GM12878 (cell line): ENCODE results near the gene RBMS1. TPM values are rescaled to one million over a fixed set of nuclear protein-coding genes. Genes with fewer than 3 reads are reported as not detected.

Source experiments
- ATAC-seq: fragments of 200-7000 bp; cut with Tn5 transposase; 3 replicates; pipeline ENCODE4 v1.9.1; 2020; ENCODE audit warnings: mild to moderate bottlenecking, moderate library complexity
- BruUV-seq: library from RNA; stranded (reverse); fragments of 400-500 nt; replicated peaks from 2 replicates; lab custom pipeline; 2021; lab: Mats Ljungman, UMichigan
- CTCF ChIA-PET: fragments of 300-600 bp; sonication (Branson Sonifier 250); formaldehyde crosslinking; extraction: SDS; loops from one replicate; lab custom pipeline; 2021; ENCODE audit warnings: inconsistent platforms; lab: Yijun Ruan, JAX
- POLR2A ChIA-PET: fragments of 350-600 bp; formaldehyde crosslinking; extraction: SDS; loops from one replicate; lab custom pipeline; 2021; ENCODE audit warnings: inconsistent platforms; lab: Charles Lee
- RAD21 ChIA-PET: fragments of 300-600 bp; sonication (Branson Sonifier 250); formaldehyde crosslinking; loops from one replicate; lab custom pipeline; 2023; ENCODE audit warnings: antibody characterized with exemption; ENCODE audit not compliant: unreplicated experiment; lab: Charles Lee
- SMC1A ChIA-PET: fragments of 300-600 bp; sonication (Branson Sonifier 250); formaldehyde crosslinking; loops from one replicate; lab custom pipeline; 2023; ENCODE audit not compliant: unreplicated experiment, uncharacterized antibody; lab: Charles Lee
- DNase-seq: peaks from one replicate; pipeline ENCODE4 v3.0.0-alpha.2; 2011; ENCODE audit warnings: low read depth, low spot score
- FAIRE-seq: peaks from 3 replicates; lab custom pipeline; 2011; peaks lifted over from hg19 to GRCh38; lab: Jason Lieb, UNC
- H2AFZ ChIP-seq: 2 replicates; pipeline ENCODE4 v1.6.0; 2011; ENCODE audit warnings: low read depth, low read length, control low read depth; ENCODE audit not compliant: control insufficient read depth
- H3K27ac ChIP-seq: 2 replicates; pipeline ENCODE4 v1.5.1; 2011; ENCODE audit warnings: control low read depth; ENCODE audit not compliant: control insufficient read depth, insufficient read depth
- H3K27me3 ChIP-seq, 2 experiments: replicated peaks in 1 of 2; 2 replicates each; pipeline versions ENCODE4 v1.6.0 to v1.6.1; 2011; ENCODE audit warnings: low read length in 1 of 2; ENCODE audit not compliant: control insufficient read depth in 2 of 2, insufficient read depth in 2 of 2
- H3K36me3 ChIP-seq, 2 experiments: 2 replicates each; pipeline ENCODE4 v1.5.1; 2011; ENCODE audit warnings: low read length in 1 of 2; ENCODE audit not compliant: control insufficient read depth in 2 of 2, insufficient read depth in 2 of 2
- H3K4me1 ChIP-seq: 2 replicates; pipeline ENCODE4 v1.6.1; 2011; ENCODE audit warnings: mild to moderate bottlenecking, low read length, moderate library complexity, mixed read lengths; ENCODE audit not compliant: control insufficient read depth, insufficient read depth
- H3K4me2 ChIP-seq: 2 replicates; pipeline ENCODE4 v1.6.0; 2011; ENCODE audit warnings: control low read depth; ENCODE audit not compliant: control insufficient read depth, insufficient read depth
- H3K4me3 ChIP-seq: fragments of 200-600 bp; sonication (generic); 2 replicates; pipeline ENCODE4 v1.5.1; 2016
- H3K79me2 ChIP-seq: 2 replicates; pipeline ENCODE4 v1.6.0; 2011; ENCODE audit warnings: low read length; ENCODE audit not compliant: control insufficient read depth, insufficient read depth
- H3K9ac ChIP-seq: 2 replicates; pipeline ENCODE4 v1.8.0; 2011; ENCODE audit warnings: low read length, control low read depth, mixed read lengths; ENCODE audit not compliant: control insufficient read depth, insufficient read depth
- H3K9me3 ChIP-seq: replicated peaks from 3 replicates; pipeline ENCODE4 v1.5.1; 2011; ENCODE audit warnings: mild to moderate bottlenecking, low read length; ENCODE audit not compliant: control insufficient read depth, insufficient read depth
- H4K20me1 ChIP-seq: 2 replicates; pipeline ENCODE4 v1.6.0; 2011; ENCODE audit not compliant: control insufficient read depth, insufficient read depth
- CHD1 ChIP-seq: IDR thresholded peaks from 2 replicates; pipeline ENCODE4 v1.6.1; 2012; ENCODE audit warnings: low read depth, low read length, improper control_type of control experiment
- E2F4 ChIP-seq: IDR thresholded peaks from 2 replicates; pipeline ENCODE4 v1.6.1; 2012; ENCODE audit warnings: low read depth, low read length, improper control_type of control experiment
- E2F8 ChIP-seq: fragments of 450-650 bp; IDR thresholded peaks from 2 replicates; pipeline ENCODE4 v1.6.1; 2018; ENCODE audit warnings: mild to moderate bottlenecking, low read depth, moderate library complexity; ENCODE audit not compliant: partially characterized antibody
- HDGF ChIP-seq: fragments of 450-650 bp; IDR thresholded peaks from 2 replicates; pipeline ENCODE4 v1.6.1; 2016; ENCODE audit warnings: antibody characterized with exemption
- MLLT1 ChIP-seq: fragments of 450-650 bp; IDR thresholded peaks from 2 replicates; pipeline ENCODE4 v1.6.1; 2016; ENCODE audit warnings: mild to moderate bottlenecking
- MYC ChIP-seq: IDR thresholded peaks from 2 replicates; pipeline ENCODE4 v1.6.1; 2011; ENCODE audit warnings: mild to moderate bottlenecking, low read length, moderate library complexity, inconsistent platforms; ENCODE audit not compliant: insufficient read depth, insufficient replicate concordance, insufficient read length, severe bottlenecking
- PML ChIP-seq: IDR thresholded peaks from 2 replicates; pipeline ENCODE4 v1.6.1; 2012; ENCODE audit warnings: low read length, inconsistent platforms
- RUNX3 ChIP-seq: IDR thresholded peaks from 2 replicates; pipeline ENCODE4 v1.6.1; 2012; ENCODE audit warnings: low read length, inconsistent platforms
- SMAD5 ChIP-seq: IDR thresholded peaks from 2 replicates; pipeline ENCODE4 v1.6.1; 2016; ENCODE audit warnings: antibody characterized with exemption, low read depth
- STAT1 ChIP-seq: fragments of 450-650 bp; conservative IDR thresholded peaks from 2 replicates; pipeline ENCODE4 v1.6.1; 2014; ENCODE audit warnings: antibody characterized with exemption, mild to moderate bottlenecking
- USF2 ChIP-seq: IDR thresholded peaks from 2 replicates; pipeline ENCODE4 v1.6.1; 2011; ENCODE audit warnings: low read depth, low read length, improper control_type of control experiment, borderline replicate concordance
- WRNIP1 ChIP-seq: IDR thresholded peaks from 2 replicates; pipeline ENCODE4 v1.6.1; 2011; ENCODE audit warnings: low read depth, low read length, improper control_type of control experiment, borderline replicate concordance
- ZNF217 ChIP-seq: fragments of 450-650 bp; IDR thresholded peaks from 2 replicates; pipeline ENCODE4 v1.6.1; 2017; ENCODE audit warnings: antibody characterized with exemption, mild to moderate bottlenecking
- ZNF24 ChIP-seq: fragments of 450-650 bp; IDR thresholded peaks from 2 replicates; pipeline ENCODE4 v1.6.1; 2017; ENCODE audit warnings: antibody characterized with exemption, mild to moderate bottlenecking
- WGBS: methylation state at CpG from one replicate; pipeline ENCODE4 v1.1.6; 2016; ENCODE audit warnings: low lambda C conversion rate; ENCODE audit not compliant: insufficient replicate concordance, insufficient coverage; ENCODE audit errors: missing lambda C conversion rate; 5-methylcytosine and 5-hydroxymethylcytosine counted together
- in situ Hi-C: fragments of 300-500 bp; cut with MboI; formaldehyde crosslinking; loops from 9 replicates; pipeline ENCODE4 v1.14.3; 2018; ENCODE audit warnings: mixed read lengths
- intact Hi-C: fragments of 100-400 bp; cut with micrococcal nuclease; formaldehyde crosslinking; loops from one replicate; pipeline ENCODE4 v1.14.2; 2022; ENCODE audit not compliant: unreplicated experiment
- polyA plus RNA-seq, 11 experiments: library from polyadenylated mRNA; depleted of rRNA in 4 of 11; unstranded in 6 of 11; stranded (reverse) in 5 of 11; fragments of >200 nt; fragmentation: Nextera tagmentation in 4 of 11; fragmentation: Illumina TruSeq in 1 of 11; extraction: Ambion mirVana in 4 of 11; extraction: Trizol in 1 of 11; gene quantifications; 1 replicate in 1 of 11; 2 replicates in 10 of 11; pipeline versions ENCODE4 v1.2.1 to v1.2.3, GENCODE V29; 2011 to 2016; ENCODE audit warnings: inconsistent platforms in 2 of 11, missing spikeins in 2 of 11, low read depth in 1 of 11
- total RNA-seq, 4 experiments: library from RNA; depleted of rRNA in 3 of 4; stranded (reverse); fragments of >200 nt in 3 of 4; fragmentation: Illumina TruSeq in 1 of 4; extraction: Trizol in 1 of 4; gene quantifications; 2 replicates each; pipeline versions ENCODE4 v1.2.1 to v1.2.3, GENCODE V29; 2013 to 2021

RBMS1 gene
- total and polyA plus RNA-seq, 10 of the 15 experiments (the other 5 are each of a cell fraction or from before 2014, with no cell fraction given): 0.04 to 0.31 (median 0.17) TPM; not detected in 1

GRCh38 chr2:160434254-160434948 is 59.2 kb downstream of the RBMS1 start (continued):
- TF ChIP-seq USF2 (no peak), STAT1 (no peak)

- Histone ChIP-seq H3K9ac (no peak overlapping the region), H3K36me3 (no peaks in the 10 kb centered on the region), H3K9me3 (no peaks in the 10 kb centered on the region; the same call in 2 of the 3 replicates), H3K27ac (no peak overlapping the region), H3K27me3 (no peaks in the 10 kb centered on the region), H3K4me3 (no peak overlapping the region), H3K79me2 (no peaks in the 10 kb centered on the region), H2AFZ (no peak overlapping the region), H4K20me1 (no peaks in the 10 kb centered on the region), H3K4me2 (no peak overlapping the region), H3K4me1 (no peaks in the 10 kb centered on the region)
- intact Hi-C loops: loop anchor here (5.0 kb wide), 1 partner anchor 559 kb away; no protein-coding TSS in a partner anchor
- DNase-seq: no peak
- ChIA-PET SMC1A (interaction anchor here (0.9 kb wide), 1 partner anchor 112 kb away, joined by 3 read pairs; no protein-coding TSS in a partner anchor), CTCF (interaction anchor here (0.7 to 1.9 kb wide), 2 partner anchors 14 to 536 kb away, joined by 3 to 5 read pairs; no protein-coding TSS in a partner anchor), POLR2A (interaction anchor here (0.6 kb wide), 1 partner anchor 541 kb away, joined by 3 read pairs; no protein-coding TSS in a partner anchor), RAD21 (no interaction called here)
- no peak for ATAC-seq
- no TSS peak for BruUV-seq
- FAIRE-seq: no peak
- in situ Hi-C loops: no loop called here
- 25% methylated on average over 4 of the region's 4 CpGs for WGBS
- TF ChIP-seq MYC (no peak), RUNX3 (no peak), CHD1 (no peak), WRNIP1 (no peak), E2F4 (no peak), HDGF (no peak), E2F8 (no peak), SMAD5 (no peak), PML (no peak), ZNF24 (no peak), MLLT1 (no peak), ZNF217 (no peak)
Measured at GRCh38 chr2:160433466-160434140, 60.0 kb downstream of the RBMS1 start.
